Esophagus (tissue), 2 donors: ENCODE data around the gene SPNS2. TPM values are rescaled to one million over a fixed set of nuclear protein-coding genes. Genes with fewer than 3 reads are reported as not detected.
A peak's percentile ranks its signal among the peaks of the same experiment; 100 is the strongest.

Source experiments
- H3K27ac ChIP-seq, 2 donors: one replicate each; pipeline ENCODE4 v1.5.1; 2013; ENCODE audit warnings: low read depth in 2 of 2, mild to moderate bottlenecking in 2 of 2, inconsistent platforms in 1 of 2, low read length in 1 of 2, moderate library complexity in 1 of 2
- H3K27me3 ChIP-seq, 2 donors: one replicate each; pipeline ENCODE4 v1.6.1; 2013; ENCODE audit warnings: low read length in 2 of 2, control low read depth in 1 of 2, mild to moderate bottlenecking in 1 of 2; ENCODE audit not compliant: insufficient read depth in 2 of 2, control insufficient read depth in 1 of 2
- H3K36me3 ChIP-seq, 2 donors: one replicate each; pipeline ENCODE4 v1.6.1; 2013; ENCODE audit warnings: low read length in 1 of 2; ENCODE audit not compliant: control insufficient read depth in 2 of 2, insufficient read depth in 2 of 2
- H3K4me1 ChIP-seq, 2 donors: one replicate each; pipeline ENCODE4 v1.6.1; 2013; ENCODE audit warnings: low read length in 1 of 2; ENCODE audit not compliant: control insufficient read depth in 2 of 2, insufficient read depth in 2 of 2
- H3K4me3 ChIP-seq, 2 donors: one replicate each; pipeline ENCODE4 v1.5.1; 2013; ENCODE audit warnings: low read length in 2 of 2, mild to moderate bottlenecking in 2 of 2, low read depth in 1 of 2, moderate library complexity in 1 of 2
- H3K9me3 ChIP-seq, 2 donors: one replicate each; pipeline ENCODE4 v1.6.1; 2013; ENCODE audit warnings: mild to moderate bottlenecking in 2 of 2, low read depth in 1 of 2, low read length in 1 of 2, moderate library complexity in 1 of 2; ENCODE audit not compliant: control insufficient read depth in 2 of 2, insufficient read depth in 1 of 2
- WGBS, 2 donors: extraction: QIAGEN DNeasy Blood & Tissue Kit; methylation state at CpG; one replicate each; pipeline ENCODE4 v1.1.7; 2013; 5-methylcytosine and 5-hydroxymethylcytosine counted together
- polyA plus RNA-seq, 2 donors: library from polyadenylated mRNA; stranded (reverse); fragments of 200-250 nt; gene quantifications; one replicate each; pipeline ENCODE4 v1.2.3, GENCODE V29; 2013
- donor health status: healthy with polysubstance abuse.
- donor health status: Bipolar disorder and iron deficiency.

SPNS2 gene, protein sequence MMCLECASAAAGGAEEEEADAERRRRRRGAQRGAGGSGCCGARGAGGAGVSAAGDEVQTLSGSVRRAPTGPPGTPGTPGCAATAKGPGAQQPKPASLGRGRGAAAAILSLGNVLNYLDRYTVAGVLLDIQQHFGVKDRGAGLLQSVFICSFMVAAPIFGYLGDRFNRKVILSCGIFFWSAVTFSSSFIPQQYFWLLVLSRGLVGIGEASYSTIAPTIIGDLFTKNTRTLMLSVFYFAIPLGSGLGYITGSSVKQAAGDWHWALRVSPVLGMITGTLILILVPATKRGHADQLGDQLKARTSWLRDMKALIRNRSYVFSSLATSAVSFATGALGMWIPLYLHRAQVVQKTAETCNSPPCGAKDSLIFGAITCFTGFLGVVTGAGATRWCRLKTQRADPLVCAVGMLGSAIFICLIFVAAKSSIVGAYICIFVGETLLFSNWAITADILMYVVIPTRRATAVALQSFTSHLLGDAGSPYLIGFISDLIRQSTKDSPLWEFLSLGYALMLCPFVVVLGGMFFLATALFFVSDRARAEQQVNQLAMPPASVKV
- 100 to 1,000 TPM in 1 of 2 donors, 10 to 100 TPM in 1; 95.3 to 238 TPM for polyA plus RNA-seq

DNA sequence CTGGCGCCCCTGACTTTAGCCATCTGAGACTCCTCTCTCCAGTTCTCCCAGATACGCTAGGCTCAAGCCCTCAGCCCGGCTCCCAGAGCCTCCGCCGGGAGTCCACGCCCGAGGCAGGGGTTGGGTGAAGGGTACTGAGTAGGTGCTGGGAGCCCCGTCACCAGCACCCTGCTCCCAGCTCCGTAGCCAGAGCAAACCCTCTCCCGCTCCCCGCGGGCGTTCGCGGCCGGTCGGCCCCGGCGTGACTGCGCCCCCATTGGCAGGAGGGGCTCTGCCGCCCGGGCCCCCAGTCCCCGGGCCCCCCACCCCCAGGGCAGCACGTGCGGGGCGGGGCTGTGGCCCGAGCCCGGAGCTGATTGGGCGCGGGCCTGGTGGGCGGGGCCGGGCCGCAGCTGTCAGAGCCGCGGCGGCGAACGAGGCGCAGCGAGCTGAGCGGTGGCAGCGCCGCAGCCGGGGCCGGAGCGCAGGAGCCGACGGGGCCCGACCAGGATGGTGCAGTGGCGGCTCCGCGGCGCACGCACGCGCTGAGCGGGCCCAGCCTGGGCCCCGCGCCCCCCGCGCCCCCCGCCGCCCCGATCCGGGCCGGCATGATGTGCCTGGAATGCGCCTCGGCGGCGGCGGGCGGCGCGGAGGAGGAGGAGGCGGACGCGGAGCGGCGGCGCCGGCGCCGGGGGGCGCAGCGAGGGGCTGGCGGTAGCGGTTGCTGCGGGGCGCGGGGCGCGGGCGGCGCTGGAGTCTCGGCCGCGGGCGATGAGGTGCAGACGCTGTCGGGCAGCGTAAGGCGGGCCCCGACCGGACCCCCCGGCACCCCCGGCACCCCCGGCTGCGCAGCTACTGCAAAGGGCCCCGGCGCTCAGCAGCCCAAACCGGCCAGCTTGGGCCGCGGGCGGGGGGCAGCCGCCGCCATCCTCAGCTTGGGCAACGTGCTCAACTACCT, at the start of gene SPNS2:
SPNS2 (plus strand) TSS at position 421 of the 937 bp plus-strand sequence; CDS start at position 588, 167 bp downstream.
- Histone ChIP-seq H3K27me3 (no peaks in the 10 kb centered on the region), H3K4me1 (peaks cover 3 to 5% of the 10 kb centered on the region in 2 donors), H3K27ac (peak within 1 kb of the TSS; percentile 49 to 72), H3K4me3 (peak within 1 kb of the TSS; percentile 41 to 61), H3K9me3 (no peaks in the 10 kb centered on the region), H3K36me3 (peaks cover 0 to 3% of the 10 kb centered on the region in 2 donors)
- 1% methylated on average over 35 to 117 of the region's 117 CpGs for WGBS, 2 donors

DNA sequence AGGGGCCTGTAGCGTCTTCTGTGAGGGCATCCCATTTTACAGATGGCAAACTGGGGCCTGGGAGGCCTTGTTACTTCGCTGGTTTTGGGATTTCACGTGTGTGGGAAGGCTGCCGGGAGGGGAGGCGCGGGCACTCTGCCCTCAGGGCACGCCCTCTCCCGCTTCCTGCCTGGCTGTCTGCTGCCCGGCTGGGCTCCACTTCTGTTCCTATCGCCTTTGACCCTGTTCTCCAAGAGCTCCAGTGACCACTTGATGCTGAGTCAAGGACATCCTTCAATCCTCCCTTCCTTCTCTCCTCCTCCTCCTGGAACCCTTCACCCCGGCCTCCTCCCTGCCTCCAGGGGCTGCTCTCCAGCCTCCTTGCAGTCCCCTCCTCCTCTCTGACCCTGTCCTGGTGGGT, 48.9 kb upstream of the SPNS2 start:
- no peak overlapping the region for H3K27ac ChIP-seq
- H3K36me3 ChIP-seq = no peaks in the 10 kb centered on the region
- WGBS, 2 donors = 50 to 68% methylated on average over 11 of the region's 11 CpGs
- no peaks in the 10 kb centered on the region for H3K27me3 ChIP-seq
- no peaks in the 10 kb centered on the region for H3K9me3 ChIP-seq
- no peak overlapping the region for H3K4me3 ChIP-seq
- peaks cover 0 to 10% of the 10 kb centered on the region in 2 donors for H3K4me1 ChIP-seq

DNA sequence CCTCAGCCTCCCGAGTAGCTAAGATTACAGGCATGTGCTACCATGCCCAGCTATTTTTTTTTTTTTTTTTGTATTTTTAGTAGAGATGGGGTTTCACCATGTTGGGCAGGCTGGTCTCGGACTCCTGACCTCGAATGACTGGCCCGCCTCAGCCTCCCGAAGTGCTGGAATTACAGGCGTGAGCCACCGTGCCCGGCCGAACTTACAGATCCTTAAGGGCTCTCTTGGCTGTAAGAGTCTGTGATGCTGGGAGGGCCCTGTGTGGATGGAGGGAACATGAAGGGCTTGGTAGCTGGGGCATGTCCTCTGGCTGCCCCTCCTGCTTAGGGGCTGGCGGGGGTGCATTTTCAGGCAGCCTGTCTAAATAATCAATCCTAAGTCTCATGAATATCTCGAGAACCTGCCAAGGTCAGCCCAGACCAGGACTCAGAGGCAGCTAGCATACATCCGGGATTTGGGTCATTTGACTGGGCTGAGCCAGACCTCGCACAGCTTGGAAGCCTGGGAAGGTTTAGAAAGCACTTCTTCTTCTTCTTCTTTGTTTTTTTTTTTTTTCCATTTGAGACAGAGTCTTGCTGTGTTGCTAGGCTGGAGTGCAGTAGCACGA, 47.9 kb upstream of the SPNS2 start:
- Histone ChIP-seq H3K36me3 (no peaks in the 10 kb centered on the region), H3K27ac (no peak overlapping the region), H3K27me3 (no peaks in the 10 kb centered on the region), H3K9me3 (no peaks in the 10 kb centered on the region), H3K4me1 (peaks cover 0 to 10% of the 10 kb centered on the region in 2 donors), H3K4me3 (no peak overlapping the region)
- 82 to 85% methylated on average over 14 of the region's 14 CpGs for WGBS, 2 donors

DNA sequence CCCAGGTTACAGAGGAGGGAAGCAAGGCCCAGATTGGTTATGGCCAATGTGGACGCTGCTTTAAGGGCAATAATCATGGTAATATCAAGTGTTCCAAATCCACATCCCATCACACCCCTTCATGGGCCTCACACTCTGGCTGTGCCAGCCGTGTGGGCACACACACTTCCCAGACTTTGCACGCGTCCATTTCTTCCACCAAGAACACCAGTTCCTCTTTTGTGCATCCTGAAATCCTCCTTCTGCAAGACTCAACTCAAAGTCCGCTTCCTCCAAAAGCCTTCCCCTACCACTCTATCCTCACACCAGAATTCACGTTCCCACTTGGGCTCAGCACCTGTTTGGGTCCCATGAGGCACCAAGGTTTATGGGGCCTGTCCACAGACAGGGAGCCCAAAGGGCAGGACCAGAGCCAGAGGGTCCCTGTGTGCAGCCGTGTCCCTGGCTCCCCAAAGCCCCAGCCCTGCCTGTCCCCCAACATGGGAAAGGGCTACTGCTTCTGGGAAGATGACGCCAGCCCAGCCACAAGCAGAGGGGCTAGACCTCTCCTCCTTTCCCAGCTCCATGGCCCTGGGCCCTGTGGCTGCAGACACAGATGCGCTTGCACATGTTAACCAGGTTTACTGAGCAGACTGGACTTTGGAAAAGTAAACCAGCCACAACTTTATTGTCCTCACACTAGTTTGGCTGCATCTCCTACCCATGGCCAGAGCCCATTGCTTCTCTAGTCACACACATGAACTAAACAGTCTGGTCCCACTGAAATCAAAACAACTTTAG, 44.7 kb upstream of the SPNS2 start:
- Histone ChIP-seq H3K36me3 (no peaks in the 10 kb centered on the region), H3K27me3 (no peaks in the 10 kb centered on the region), H3K4me3 (no peak overlapping the region), H3K4me1 (peaks cover 0 to 6% of the 10 kb centered on the region in 2 donors), H3K27ac (no peak overlapping the region), H3K9me3 (no peaks in the 10 kb centered on the region)
- 85 to 89% methylated on average over 9 of the region's 9 CpGs for WGBS, 2 donors

DNA sequence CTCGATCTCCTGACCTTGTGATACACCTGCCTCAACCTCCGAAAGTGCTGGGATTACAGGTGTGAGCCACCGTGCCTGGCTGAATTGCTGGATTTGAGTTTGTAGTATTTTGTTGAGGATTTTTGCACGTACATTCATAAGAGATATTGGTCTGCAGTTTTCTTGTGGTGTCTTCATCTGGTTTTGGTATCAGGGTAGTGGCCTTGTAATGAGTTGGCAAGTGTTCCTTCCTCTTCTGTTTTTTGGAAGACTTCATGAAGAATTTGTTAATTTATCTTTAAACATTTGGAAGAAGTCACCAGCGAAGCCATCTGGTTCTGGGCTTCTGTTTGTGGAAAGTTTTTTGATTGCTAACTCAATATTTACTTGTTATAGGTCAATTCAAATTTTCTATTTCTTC, 38.0 kb upstream of the SPNS2 start:
- Histone ChIP-seq H3K27me3 (no peaks in the 10 kb centered on the region), H3K9me3 (peaks cover 0 to 3% of the 10 kb centered on the region in 2 donors), H3K36me3 (no peaks in the 10 kb centered on the region), H3K4me1 (no peaks in the 10 kb centered on the region), H3K4me3 (no peak overlapping the region), H3K27ac (no peak overlapping the region)
- WGBS, 2 donors = 76 to 79% methylated on average over 5 of the region's 5 CpGs

DNA sequence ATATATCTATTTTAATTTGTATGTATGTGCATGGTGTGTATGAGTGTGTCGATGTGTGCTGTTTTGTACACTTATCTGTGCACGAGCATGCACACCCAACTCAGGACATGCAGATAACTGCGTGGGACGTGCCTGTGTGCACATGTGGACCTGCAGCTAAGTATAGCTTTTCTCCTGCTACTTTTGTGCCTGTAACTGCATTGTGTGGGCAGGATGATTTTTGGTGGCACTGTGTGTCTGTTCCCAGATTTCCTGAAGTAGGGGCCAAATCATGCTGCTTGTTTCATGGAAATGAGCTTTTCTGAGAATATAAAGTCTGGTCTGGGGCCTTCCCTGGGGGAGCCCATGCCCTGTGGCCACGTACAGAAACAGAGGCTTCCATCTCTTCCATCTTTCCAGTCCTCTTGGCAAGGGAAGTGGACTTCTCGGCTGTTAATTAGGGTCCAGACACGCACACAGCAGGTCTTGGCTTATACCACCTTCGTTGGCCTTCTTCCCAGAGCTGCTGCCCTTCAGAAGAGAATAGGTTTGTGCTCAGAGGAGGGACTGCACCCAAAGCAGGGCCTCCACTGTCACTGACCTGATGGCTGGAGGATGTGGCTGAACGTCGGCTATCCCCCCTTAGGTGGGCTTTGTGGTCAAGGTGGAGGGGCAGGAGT, 34.7 kb upstream of the SPNS2 start:
- WGBS, 2 donors = 48 to 61% methylated on average over 10 of the region's 10 CpGs
- Histone ChIP-seq H3K27me3 (no peaks in the 10 kb centered on the region), H3K4me3 (no peak overlapping the region), H3K27ac (no peak overlapping the region), H3K36me3 (no peaks in the 10 kb centered on the region), H3K4me1 (no peaks in the 10 kb centered on the region), H3K9me3 (peaks cover 0 to 3% of the 10 kb centered on the region in 2 donors)

DNA sequence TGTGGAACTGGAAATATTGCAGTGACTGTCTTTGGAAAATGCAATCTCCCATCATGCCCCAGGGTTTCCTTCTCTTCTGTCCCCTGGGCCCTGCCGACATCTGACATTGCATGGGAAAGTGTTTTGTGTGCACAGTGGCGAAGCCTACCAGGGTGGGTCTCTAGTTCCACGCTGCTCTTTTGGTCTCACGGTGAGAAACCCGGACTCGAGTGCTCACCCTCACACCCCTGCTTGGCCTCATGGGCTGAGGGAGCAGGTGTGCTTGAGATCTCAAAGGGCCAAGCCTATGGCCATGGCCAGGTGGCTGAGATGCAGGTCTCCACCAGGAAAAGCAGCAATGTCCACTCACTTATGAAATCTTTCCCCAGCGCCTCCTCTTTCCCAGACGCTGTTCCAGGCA, 32.9 kb upstream of the SPNS2 start:
- WGBS, 2 donors = 81 to 85% methylated on average over 8 of the region's 8 CpGs
- H3K36me3 ChIP-seq = no peaks in the 10 kb centered on the region
- no peak overlapping the region for H3K4me3 ChIP-seq
- no peaks in the 10 kb centered on the region for H3K9me3 ChIP-seq
- H3K4me1 ChIP-seq = no peaks in the 10 kb centered on the region
- H3K27me3 ChIP-seq = no peaks in the 10 kb centered on the region
- no peak overlapping the region for H3K27ac ChIP-seq

DNA sequence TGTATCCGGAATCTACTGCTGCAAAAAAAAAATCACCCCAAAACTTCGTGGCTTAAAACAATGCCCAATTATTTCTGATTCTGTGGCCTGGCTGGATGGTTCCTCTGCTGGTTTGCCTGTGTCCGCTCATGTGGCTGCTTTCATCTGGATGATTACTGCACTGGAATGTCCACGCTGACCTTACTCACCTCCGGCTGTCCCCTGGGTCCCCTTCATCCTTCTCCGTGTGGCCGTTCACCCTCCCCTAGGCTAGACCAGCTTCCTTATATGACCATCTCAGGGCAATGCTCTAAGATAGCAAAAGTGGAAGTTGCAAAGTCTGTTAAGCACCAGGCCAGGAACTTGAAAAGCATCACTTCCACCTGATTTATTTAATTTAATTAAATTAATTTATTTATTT, 31.4 kb upstream of the SPNS2 start:
- H3K27ac ChIP-seq = no peak overlapping the region
- no peaks in the 10 kb centered on the region for H3K4me1 ChIP-seq
- no peaks in the 10 kb centered on the region for H3K9me3 ChIP-seq
- H3K36me3 ChIP-seq = no peaks in the 10 kb centered on the region
- no peak overlapping the region for H3K4me3 ChIP-seq
- no peaks in the 10 kb centered on the region for H3K27me3 ChIP-seq
- 76 to 79% methylated on average over 7 of the region's 7 CpGs for WGBS, 2 donors
